OCI-LY1 (cell line): ENCODE measurements around the gene ACTL8.

ENCODE experiments used
- H2AFZ ChIP-seq: fragments of 200-600 bp; sonication (generic), shearing (Covaris generic); 2 replicates; pipeline ENCODE4 v1.6.0; 2014; ENCODE audit warnings: antibody characterized with exemption, mild to moderate bottlenecking, low read length
- H3F3A ChIP-seq: fragments of 200-600 bp; sonication (generic), shearing (Covaris generic); 2 replicates; pipeline ENCODE4 v1.6.0; 2014; ENCODE audit warnings: mild to moderate bottlenecking, antibody characterized with exemption, low read length, moderate library complexity; ENCODE audit not compliant: insufficient read depth
- H3K27ac ChIP-seq: fragments of 200-600 bp; sonication (generic); 2 replicates; pipeline ENCODE4 v1.5.1; 2014; ENCODE audit warnings: low read length, mixed run types, mild to moderate bottlenecking, low read depth; ENCODE audit not compliant: poor library complexity, severe bottlenecking
- H3K27me3 ChIP-seq: fragments of 200-600 bp; sonication (generic); 2 replicates; pipeline ENCODE4 v1.6.0; 2014; ENCODE audit warnings: antibody characterized with exemption, mild to moderate bottlenecking, low read length, moderate library complexity; ENCODE audit not compliant: insufficient read depth
- H3K36me3 ChIP-seq: fragments of 200-600 bp; sonication (generic); 2 replicates; pipeline ENCODE4 v1.6.1; 2014; ENCODE audit warnings: mild to moderate bottlenecking, antibody characterized with exemption, low read length, moderate library complexity, mixed read lengths; ENCODE audit not compliant: insufficient read depth
- H3K4me1 ChIP-seq: fragments of 200-600 bp; sonication (generic); 2 replicates; pipeline ENCODE4 v1.5.1; 2014; ENCODE audit warnings: mild to moderate bottlenecking, low read length, moderate library complexity; ENCODE audit not compliant: insufficient read depth, severe bottlenecking
- H3K4me2 ChIP-seq: fragments of 200-600 bp; sonication (generic), shearing (Covaris generic); 2 replicates; pipeline ENCODE4 v1.6.1; 2014; ENCODE audit warnings: low read length
- H3K4me3 ChIP-seq: fragments of 200-600 bp; sonication (generic); 2 replicates; pipeline ENCODE4 v1.5.1; 2014; ENCODE audit warnings: low read length, low read depth, mild to moderate bottlenecking, mixed read lengths; ENCODE audit not compliant: poor library complexity, severe bottlenecking
- H3K79me2 ChIP-seq: fragments of 200-600 bp; shearing (Covaris generic); 2 replicates; pipeline ENCODE4 v1.6.1; 2016; ENCODE audit warnings: mixed run types, low read length, mixed read lengths; ENCODE audit not compliant: insufficient read depth
- H3K9ac ChIP-seq: fragments of 200-600 bp; sonication (generic), shearing (Covaris generic); 2 replicates; pipeline ENCODE4 v1.6.1; 2014; ENCODE audit warnings: mild to moderate bottlenecking, low read length, mixed read lengths
- H3K9me2 ChIP-seq: fragments of 200-600 bp; sonication (generic), shearing (Covaris generic); 2 replicates; pipeline ENCODE4 v1.6.1; 2014; ENCODE audit warnings: low read depth, mild to moderate bottlenecking, low read length, mixed read lengths
- H3K9me3 ChIP-seq: fragments of 200-600 bp; shearing (Covaris generic); 2 replicates; pipeline ENCODE4 v1.6.1; 2014; ENCODE audit warnings: low read length, mixed read lengths
- H4K20me1 ChIP-seq: fragments of 200-600 bp; sonication (generic), shearing (Covaris generic); 2 replicates; pipeline ENCODE4 v1.6.0; 2016; ENCODE audit warnings: mild to moderate bottlenecking, low read length; ENCODE audit not compliant: insufficient read depth
- EZH2 ChIP-seq: fragments of 200-600 bp; sonication (generic), shearing (Covaris generic); IDR thresholded peaks from 2 replicates; pipeline ENCODE4 v1.8.0; 2017; ENCODE audit warnings: borderline replicate concordance, mixed run types, mild to moderate bottlenecking, antibody characterized with exemption, low read length, moderate library complexity, mixed read lengths
- TF ChIP-seq, protein P1 (sequence below): fragments of 200-600 bp; sonication (generic), shearing (Covaris generic); IDR thresholded peaks from 2 replicates; pipeline ENCODE4 v1.5.1; 2017; ENCODE audit warnings: mild to moderate bottlenecking, antibody characterized with exemption, low read length, moderate library complexity, mixed read lengths

Gene ACTL8

DNA sequence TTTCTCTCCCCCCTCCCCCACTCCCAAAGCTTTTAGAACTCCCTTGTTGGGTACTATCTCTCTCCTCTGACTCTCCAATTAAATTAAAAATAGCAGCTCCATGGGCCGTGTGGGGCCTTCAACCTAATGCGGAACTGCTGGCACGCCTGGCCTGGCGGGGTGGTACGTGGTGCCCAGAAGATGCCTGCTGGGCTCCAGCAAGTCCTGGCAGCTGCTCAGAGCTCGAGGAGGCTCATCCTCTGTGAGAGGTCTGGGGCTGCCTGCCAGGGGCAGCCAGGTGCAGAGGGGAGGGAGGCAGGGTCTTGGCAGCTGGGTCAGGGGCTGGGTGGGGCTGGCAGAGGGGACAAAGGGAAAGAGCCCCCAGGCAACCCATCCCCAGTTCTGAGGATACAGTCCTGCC, 74.4 kb downstream of the ACTL8 start:
- Histone ChIP-seq H3F3A (no peaks in the 10 kb centered on the region), H3K27me3 (no peaks in the 10 kb centered on the region), H3K4me1 (no peaks in the 10 kb centered on the region), H3K79me2 (no peaks in the 10 kb centered on the region), H3K4me2 (no peak overlapping the region), H3K9me2 (no peaks in the 10 kb centered on the region), H3K27ac (no peak overlapping the region), H4K20me1 (no peaks in the 10 kb centered on the region), H3K9ac (no peak overlapping the region), H2AFZ (no peak overlapping the region), H3K4me3 (no peak overlapping the region), H3K9me3 (no peaks in the 10 kb centered on the region), H3K36me3 (no peaks in the 10 kb centered on the region)
- TF ChIP-seq, protein P1, sequence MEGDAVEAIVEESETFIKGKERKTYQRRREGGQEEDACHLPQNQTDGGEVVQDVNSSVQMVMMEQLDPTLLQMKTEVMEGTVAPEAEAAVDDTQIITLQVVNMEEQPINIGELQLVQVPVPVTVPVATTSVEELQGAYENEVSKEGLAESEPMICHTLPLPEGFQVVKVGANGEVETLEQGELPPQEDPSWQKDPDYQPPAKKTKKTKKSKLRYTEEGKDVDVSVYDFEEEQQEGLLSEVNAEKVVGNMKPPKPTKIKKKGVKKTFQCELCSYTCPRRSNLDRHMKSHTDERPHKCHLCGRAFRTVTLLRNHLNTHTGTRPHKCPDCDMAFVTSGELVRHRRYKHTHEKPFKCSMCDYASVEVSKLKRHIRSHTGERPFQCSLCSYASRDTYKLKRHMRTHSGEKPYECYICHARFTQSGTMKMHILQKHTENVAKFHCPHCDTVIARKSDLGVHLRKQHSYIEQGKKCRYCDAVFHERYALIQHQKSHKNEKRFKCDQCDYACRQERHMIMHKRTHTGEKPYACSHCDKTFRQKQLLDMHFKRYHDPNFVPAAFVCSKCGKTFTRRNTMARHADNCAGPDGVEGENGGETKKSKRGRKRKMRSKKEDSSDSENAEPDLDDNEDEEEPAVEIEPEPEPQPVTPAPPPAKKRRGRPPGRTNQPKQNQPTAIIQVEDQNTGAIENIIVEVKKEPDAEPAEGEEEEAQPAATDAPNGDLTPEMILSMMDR = no peak
- TF ChIP-seq EZH2 = no peak

DNA sequence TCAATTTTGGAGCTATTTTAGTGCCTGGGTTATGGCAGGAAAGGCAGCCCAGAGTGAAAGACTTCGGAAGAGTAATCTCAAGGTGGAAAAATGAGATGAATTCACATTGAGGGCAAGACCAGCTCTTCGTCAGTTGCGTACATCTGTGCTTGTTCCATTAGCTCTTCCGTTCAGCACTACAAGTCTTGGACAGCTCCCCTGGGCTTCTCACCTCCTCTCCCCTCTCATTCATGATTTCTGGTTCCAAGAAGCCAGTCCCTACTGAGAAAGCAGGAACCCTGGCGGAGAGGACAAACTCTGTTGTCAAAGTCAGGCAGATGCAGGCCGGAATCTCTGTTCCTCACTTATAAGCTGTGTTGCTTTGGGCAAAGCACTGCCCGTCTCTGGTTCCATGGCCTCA, 76.5 kb downstream of the ACTL8 start:
- TF ChIP-seq EZH2 = no peak
- TF ChIP-seq, protein P1 = no peak

DNA sequence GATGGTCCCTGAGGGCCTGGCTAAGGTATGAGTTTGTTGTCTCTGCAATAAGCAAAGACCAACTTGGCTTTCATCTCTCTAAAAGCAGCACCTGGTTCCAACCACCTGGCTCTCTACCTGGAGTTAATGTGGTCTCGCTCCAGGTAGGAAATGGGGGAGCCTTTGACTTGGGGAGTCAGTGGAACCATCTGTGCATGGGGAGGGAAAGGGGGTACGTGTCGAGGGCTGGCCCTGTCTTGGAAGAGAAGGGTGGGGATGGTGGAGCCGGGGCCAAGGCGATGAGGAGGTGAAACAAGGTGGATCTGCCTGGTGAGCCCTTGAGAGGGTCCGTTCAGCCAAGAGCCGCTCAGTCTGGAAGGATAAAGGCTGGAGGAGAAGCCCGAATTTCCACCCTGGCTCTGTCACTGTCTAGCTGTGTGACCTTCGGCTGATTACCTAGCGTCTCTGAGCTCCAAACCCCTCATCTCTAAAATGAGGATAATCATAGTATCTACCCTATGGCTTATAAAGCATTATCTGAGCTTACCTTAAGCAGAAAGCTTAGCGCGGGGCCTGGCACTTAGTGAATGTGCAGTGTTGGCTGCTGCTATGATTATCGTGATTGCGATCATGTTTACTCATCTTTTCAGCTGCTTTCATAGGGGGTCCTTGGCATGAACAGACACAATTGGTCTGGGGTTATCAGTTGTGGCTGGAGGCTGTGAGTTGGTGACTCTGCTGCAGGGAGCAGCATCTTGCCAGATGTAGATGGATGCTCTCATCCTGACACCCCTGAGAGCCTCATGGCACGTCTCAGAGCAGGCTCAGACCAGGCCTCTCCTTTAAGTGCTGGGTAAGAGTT, 78.7 kb downstream of the ACTL8 start:
- no peak overlapping the region for H3K9ac ChIP-seq
- no peaks in the 10 kb centered on the region for H3K4me1 ChIP-seq
- H3K79me2 ChIP-seq = no peaks in the 10 kb centered on the region
- H4K20me1 ChIP-seq = no peaks in the 10 kb centered on the region
- H3K27ac ChIP-seq = no peak overlapping the region
- no peaks in the 10 kb centered on the region for H3F3A ChIP-seq
- TF ChIP-seq EZH2 = no peak
- TF ChIP-seq, protein P1 = no peak
- H2AFZ ChIP-seq = no peak overlapping the region
- no peak overlapping the region for H3K4me2 ChIP-seq
- no peaks in the 10 kb centered on the region for H3K27me3 ChIP-seq
- H3K4me3 ChIP-seq = no peak overlapping the region
- no peaks in the 10 kb centered on the region for H3K36me3 ChIP-seq
- no peaks in the 10 kb centered on the region for H3K9me3 ChIP-seq
- no peaks in the 10 kb centered on the region for H3K9me2 ChIP-seq

More for the DNA sequence above, 76.5 kb downstream of the ACTL8 start:
- Histone ChIP-seq H3K27ac (no peak overlapping the region), H3K9ac (no peak overlapping the region), H3K27me3 (no peaks in the 10 kb centered on the region), H3K36me3 (no peaks in the 10 kb centered on the region), H3K4me3 (no peak overlapping the region), H3K4me1 (no peaks in the 10 kb centered on the region), H3K9me2 (no peaks in the 10 kb centered on the region), H2AFZ (no peak overlapping the region), H3K79me2 (no peaks in the 10 kb centered on the region), H3K9me3 (no peaks in the 10 kb centered on the region), H4K20me1 (no peaks in the 10 kb centered on the region), H3K4me2 (no peak overlapping the region), H3F3A (no peaks in the 10 kb centered on the region)
